Stimulated activated CD4-positive, alpha-beta T cell treated with anti-CD3 and anti-CD28 coated beads, Interleukin-12 subunit alpha, Interleukin-12 subunit beta, amount 100 ng/mL, for 4 hours (primary cell): ENCODE results near the gene CAPRIN1.

Source experiments
- DNase-seq: peaks from one replicate; pipeline ENCODE4 v3.0.0-alpha.2; 2020

Gene CAPRIN1, protein sequence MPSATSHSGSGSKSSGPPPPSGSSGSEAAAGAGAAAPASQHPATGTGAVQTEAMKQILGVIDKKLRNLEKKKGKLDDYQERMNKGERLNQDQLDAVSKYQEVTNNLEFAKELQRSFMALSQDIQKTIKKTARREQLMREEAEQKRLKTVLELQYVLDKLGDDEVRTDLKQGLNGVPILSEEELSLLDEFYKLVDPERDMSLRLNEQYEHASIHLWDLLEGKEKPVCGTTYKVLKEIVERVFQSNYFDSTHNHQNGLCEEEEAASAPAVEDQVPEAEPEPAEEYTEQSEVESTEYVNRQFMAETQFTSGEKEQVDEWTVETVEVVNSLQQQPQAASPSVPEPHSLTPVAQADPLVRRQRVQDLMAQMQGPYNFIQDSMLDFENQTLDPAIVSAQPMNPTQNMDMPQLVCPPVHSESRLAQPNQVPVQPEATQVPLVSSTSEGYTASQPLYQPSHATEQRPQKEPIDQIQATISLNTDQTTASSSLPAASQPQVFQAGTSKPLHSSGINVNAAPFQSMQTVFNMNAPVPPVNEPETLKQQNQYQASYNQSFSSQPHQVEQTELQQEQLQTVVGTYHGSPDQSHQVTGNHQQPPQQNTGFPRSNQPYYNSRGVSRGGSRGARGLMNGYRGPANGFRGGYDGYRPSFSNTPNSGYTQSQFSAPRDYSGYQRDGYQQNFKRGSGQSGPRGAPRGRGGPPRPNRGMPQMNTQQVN

DNA sequence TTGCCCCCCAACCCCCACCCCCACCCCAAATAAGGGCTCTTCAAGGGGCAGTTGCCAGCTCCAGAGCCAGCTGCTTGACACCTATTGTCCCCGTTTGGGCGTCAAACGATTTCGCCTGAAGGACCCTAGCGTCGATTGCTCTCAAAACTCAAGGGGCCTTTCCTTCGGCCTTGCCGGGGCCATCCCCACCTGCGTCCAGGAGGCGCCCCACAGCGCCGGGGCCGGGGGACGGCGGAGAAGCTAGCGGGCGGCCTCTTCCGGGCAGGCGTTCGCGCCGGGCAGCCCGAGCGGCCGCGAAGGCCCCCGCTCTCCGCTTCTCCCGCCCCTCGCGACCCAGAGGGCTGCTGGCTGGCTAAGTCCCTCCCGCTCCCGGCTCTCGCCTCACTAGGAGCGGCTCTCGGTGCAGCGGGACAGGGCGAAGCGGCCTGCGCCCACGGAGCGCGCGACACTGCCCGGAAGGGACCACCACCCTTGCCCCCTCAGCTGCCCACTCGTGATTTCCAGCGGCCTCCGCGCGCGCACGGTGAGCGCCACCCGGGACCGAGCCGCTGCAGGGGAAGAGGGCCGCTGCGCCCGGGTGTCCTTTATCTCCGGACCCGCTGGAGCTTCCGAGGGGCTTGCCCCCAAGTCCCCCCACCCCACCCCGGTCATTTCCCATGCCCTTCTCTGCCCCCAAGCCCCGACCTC is at the start of gene CAPRIN1:
Gene CAPRIN1 (plus strand): TSS at position 383 of the 687 bp plus-strand sequence. CDS start 690 bp downstream, outside the sequence.
- peak; percentile 80 for DNase-seq

DNA sequence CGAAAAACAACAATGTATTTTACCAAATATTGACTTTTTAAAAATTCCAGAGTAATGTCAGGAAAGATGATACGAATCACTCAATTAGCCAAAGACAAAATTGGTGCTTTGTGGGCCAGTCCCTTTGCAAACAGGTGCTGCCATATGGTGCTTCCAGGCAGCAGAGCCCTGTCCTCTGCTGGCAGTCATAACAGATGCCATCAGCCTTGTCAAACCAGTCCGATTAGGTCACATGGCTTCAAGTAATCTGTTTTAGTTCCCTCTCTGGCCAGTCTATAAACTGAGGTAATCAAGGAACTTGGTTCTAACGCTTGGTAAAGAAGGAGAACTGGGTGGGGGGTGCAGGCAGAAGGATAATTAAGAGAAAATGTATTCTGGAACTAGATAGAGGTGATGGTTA is 49.1 kb upstream of the CAPRIN1 start:
- no peak for DNase-seq

DNA sequence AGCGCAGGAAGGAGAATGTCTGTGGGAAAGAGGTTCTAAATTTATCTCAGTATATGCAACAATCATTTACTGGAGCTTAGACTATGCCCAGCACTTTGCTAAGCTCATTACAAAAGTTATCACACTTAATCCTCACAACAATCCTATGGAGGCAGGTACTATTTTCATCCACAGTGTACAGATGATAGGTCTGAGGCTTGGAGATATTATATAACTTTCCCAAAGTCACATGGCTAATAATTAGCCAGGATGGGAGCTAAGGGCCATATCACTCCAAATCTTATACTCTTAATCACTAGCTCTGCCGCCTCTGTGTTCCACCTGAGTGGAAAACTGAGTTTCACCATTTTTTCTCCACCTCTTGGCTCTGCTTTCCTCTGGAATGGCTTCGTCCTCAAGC is 47.3 kb upstream of the CAPRIN1 start:
- no peak for DNase-seq

DNA sequence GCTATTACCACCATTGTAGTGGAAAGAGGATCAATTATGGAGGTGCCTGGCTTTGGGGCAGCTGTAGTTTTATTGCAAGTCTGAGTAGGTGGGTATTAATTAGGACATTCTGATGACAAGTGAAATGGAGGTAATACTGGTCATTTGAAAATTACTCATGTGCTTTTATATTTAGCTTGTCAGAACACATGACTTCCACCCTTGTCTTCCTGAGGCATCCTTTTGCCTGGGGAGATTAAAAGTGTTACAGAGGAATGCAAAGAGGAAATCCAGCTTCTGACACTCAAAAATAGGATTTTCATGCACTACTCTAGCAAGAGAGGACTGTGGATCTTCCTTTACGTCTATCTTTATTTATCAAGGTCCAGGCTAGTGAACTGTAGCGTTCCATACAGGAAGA is 44.7 kb upstream of the CAPRIN1 start:
- no peak for DNase-seq

DNA sequence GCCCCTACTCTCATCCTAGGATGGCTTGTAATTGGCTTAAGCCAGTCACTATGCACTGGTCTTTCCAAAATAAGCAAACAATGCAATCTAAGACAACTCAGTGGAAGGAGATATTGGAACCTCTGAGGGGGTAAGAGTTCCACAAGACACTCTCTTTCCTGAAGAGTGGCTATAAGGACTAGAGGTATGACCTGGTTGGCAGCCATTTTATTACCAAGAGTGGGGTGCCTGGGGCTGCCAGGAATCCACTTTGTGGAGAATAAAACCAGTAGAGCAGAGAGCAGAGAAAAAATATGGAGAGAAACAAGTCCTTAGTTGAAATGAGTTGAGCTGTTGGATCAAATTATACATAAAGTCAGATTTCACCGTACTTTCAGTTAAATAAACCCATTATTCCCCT is 38.8 kb upstream of the CAPRIN1 start:
- DNase-seq, result no peak

DNA sequence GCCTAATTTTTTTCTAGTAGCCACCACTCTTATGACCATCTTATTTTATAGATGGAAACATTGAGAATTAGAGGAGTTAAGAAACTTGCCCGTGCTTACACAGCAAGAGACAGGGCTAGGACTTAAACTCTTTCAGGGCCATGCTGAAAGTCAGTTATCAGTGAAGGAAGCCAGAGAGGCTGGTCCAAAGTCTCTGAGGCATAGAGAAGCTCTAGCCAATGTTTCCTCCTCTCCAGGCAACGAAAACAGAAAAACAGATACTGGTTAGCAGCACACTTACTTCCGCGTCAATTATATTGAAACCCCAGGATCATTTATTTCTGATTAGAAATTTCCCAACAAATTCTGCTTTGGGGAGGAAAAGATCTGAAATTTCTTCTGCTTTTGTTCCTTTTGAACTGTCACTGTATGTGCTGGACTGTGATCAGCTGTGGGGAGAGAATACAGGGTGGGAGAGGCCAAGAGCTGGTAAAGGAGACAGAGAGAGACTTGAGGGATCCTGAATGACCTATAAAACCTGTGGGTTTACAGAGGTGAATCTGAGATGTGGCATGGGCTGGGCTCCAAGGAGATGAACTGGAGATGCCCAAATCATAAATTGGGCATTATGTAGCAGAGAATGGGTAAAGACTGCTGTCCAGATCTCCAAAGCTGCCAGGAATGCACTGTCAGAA is 37.5 kb upstream of the CAPRIN1 start:
- no peak for DNase-seq

DNA sequence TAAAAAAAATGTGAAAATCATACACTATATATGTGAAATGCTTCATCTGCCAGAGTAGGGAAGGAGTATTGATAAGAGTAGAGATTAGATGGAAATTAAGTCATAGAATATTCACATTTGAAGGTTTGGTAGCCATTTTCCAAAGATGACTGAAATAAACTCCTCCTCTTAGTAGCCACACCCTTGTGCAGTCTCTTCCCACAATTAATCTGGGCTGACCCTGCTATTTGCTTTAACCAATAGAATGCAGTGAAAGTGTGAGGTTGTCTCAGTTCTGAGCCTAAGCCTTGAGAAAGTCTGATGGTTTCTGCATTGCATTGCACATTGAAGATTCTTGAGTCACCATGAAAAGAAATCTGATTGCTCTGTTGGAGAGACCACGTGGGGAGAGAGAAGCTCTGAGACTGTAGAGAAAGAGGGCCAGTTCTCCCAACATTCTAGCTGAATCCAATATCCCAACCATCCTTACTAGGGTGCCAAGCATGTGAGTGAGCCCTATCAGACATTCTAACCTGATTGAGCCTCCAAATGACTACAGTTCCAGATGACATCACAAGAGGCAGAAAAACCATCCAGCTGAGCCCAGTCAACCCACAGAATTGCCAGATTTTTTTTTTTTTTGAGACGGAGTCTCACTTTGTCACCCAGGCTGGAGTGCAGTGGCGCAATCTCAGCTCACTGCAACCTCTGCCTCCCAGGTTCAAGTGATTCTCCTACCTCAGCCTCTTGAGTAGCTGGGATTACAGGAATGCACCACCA is 29.4 kb upstream of the CAPRIN1 start:
- DNase-seq, result no peak

DNA sequence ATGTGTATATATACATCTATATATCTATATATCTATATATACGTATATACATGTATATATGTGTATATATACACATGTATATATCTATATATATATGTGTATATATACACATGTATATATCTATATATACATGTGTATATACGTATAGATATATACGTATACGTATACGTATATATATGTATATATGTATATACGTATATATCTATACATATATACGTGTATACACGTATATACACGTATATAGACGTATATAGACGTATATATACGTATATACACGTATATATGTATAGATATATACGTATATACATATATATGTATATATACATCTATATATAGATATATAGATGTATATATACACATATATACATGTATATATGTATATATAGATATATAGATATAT is 25.1 kb upstream of the CAPRIN1 start:
- no peak for DNase-seq

DNA sequence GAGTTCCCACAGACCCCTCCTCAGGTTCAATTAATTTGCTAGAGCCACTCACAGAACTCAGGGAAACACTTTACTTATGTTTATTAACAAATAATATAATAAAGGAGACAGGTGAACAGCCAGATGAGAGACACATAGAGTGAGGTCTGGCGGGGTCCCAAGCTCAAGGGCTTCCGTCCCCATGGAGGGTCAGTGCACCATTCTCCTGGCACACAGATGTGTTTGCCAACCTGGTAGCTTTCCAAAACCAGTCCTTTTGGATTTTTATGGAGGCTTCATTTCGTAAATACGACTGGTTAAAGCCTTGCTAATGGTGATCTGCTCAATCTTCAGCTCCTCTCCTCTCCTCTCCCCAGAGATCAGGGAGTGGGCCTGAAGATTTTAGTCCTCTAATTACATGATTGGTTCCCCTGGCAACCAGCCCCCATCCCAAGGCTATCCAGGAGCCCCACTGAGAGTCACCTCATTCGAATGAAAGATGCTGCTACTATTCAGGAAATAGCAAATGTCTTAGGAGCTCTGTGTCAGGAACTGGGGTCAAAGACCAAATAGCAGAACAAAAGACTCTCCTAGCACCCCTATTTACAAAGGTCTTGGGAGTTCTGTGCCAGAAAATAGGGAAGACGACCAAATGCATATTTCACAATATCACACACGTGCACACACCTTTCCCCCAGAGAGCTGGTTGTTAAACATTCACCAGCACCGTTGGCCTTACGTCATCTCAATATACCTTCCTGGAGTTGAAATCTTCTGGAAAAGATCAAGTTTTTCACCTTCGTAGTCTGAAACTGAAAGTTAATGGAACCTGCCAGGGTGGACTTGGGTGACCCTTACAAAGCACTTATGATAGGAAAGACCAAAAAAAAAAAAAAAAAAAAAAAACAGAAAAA is 23.8 kb upstream of the CAPRIN1 start:
- DNase-seq, result no peak

DNA sequence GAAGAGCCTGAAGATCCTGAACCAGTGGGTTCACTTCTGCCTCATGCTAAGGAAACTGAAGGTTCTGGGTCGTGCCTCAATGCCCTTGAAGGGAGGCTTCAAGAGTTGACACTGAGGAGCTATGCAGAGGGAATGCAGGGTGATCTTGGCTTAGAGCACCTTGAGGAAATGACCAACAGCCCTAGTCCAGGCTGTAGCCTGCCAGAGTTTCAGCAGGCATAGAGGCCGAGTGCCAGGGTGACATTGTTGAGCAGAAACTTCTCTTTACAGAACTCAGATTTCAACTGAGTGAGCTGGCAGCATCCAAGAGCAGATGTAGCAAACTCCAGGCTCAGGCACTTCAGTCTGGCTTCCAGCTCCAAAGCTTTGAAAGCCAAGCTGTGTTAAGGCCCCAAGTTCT is 23.1 kb upstream of the CAPRIN1 start:
- DNase-seq, result no peak

DNA sequence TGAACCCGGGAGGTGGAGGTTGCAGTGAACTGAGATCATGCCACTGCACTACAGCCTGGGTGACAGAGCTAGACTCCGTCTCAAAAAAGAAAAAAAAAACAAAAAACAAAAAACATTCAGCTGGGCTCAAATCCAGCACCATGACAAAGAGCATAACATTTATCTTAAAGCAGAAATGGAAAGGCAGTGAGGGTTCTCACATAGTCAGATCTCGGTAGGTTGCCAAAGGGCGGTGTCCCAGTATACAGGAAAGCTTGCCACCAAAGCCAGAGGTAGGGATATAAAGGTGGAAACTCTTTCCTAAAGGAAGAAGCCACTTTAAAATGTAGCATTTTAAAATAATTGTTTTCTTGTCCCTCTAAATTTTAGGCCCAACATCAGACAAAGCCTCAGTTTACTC is 22.4 kb upstream of the CAPRIN1 start:
- DNase-seq, result no peak

DNA sequence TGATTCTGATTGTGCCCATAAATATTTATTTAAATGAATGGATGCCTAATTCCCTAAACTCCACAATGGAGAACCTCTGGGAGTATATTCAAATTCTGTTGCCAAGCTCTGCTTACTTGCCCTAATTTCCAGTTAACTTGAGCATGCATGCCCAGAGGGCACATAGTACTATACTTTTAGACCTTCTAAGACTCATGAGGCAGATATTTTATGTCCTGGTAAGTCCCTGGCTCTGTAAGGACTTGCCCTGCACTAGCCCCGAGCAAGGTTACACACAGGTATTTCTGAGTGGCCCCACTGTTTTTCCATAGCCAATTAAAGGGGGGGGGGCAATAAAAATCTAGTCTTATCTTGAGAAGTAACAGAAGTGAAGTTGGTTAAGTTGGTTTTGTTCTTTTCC is 21.1 kb upstream of the CAPRIN1 start:
- no peak for DNase-seq

DNA sequence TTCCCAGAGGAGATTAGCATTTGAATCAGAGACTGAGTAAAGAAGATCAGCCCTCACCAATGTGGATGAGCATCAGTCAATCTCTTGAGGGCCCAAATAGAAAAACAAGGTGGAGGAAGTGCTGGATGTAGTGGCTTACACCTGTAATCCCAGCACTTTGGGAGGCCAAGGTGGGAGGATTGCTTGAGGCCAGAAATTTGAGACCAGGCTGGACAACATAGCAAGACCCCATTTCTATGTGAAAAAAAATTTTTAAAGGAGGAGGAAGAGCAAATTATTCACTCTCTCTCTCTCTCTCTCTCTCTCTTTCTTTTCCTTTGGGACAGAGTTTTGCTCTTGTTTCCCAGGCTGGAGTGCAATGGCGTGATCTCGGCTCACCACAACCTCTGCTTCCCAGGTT is 18.1 kb upstream of the CAPRIN1 start:
- DNase-seq, result no peak

DNA sequence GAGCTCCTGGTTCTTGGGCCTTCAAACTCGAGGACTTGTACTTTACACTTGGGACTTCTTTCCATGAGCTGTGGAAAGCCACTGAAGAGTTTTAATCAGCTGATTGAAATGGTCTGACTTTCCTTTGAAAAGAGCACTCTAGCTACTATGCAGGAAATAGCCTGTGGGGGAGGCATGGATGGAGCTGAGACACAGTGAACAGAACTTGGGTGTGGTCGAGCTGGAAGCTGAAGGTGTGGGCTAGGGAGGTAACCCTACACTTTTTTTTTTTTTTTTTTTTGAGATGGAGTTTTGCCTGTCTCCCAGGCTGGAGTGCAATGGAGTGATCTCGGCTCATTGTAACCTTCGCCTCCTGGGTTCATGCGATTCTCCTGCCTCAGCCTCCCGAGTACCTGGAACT is 17.5 kb upstream of the CAPRIN1 start:
- no peak for DNase-seq

DNA sequence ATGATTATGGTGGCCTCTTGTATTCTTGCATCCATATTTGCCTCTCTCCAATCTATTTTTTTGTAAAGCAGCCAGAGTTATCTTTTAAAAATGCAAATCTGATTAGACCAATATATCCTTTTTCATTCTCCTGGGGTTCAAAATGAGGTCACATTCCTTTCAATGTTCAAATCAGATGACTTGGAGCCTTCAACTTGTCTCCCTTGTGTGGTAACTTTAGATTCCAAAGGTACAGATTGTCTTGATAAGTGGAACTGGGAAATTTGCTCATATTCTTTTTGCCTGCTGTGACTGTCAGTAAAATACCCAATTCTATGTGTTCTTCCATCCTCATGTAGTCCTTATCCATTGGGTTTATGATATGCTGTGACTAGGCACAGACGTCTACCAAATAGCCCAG is 15.1 kb upstream of the CAPRIN1 start:
- no peak for DNase-seq

DNA sequence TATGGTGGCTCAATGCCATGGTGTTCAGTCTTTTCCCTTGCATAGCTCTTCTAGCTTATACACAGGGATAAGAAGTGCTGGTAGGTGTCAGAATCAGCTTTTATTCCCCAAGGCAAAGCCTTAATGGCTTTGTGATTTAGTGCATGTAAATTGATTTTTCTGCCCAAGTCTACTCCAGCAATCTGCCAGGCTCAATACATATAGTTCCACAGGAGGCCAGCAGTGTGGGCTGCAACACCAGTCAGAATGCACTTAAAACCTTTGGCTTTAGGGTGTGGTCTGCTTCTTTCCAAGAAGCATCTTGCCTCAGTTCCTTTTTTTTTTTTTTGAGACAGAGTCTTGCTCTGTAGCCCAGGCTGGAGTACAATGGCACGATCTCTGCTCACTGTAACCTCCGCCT is 14.5 kb upstream of the CAPRIN1 start:
- DNase-seq, result no peak

DNA sequence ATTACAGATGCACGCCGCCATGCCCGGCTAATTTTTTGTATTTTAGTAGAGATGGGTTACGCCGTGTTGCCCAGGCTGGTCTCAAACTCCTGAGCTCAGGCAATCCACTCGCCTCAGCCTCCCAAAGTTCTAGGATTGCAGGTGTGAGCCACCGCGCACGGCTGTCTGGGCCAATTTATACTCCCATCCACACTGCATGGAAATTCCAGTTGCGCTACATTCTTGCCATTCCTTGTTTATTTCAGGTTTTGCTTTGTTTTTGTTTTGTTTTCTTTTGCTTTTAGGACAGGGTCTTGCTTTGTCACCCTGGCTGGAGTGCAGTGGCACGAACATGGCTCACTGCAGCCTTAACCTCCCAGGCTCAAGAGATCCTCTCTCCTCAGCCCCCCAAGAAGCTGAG is 11.0 kb upstream of the CAPRIN1 start:
- no peak for DNase-seq

DNA sequence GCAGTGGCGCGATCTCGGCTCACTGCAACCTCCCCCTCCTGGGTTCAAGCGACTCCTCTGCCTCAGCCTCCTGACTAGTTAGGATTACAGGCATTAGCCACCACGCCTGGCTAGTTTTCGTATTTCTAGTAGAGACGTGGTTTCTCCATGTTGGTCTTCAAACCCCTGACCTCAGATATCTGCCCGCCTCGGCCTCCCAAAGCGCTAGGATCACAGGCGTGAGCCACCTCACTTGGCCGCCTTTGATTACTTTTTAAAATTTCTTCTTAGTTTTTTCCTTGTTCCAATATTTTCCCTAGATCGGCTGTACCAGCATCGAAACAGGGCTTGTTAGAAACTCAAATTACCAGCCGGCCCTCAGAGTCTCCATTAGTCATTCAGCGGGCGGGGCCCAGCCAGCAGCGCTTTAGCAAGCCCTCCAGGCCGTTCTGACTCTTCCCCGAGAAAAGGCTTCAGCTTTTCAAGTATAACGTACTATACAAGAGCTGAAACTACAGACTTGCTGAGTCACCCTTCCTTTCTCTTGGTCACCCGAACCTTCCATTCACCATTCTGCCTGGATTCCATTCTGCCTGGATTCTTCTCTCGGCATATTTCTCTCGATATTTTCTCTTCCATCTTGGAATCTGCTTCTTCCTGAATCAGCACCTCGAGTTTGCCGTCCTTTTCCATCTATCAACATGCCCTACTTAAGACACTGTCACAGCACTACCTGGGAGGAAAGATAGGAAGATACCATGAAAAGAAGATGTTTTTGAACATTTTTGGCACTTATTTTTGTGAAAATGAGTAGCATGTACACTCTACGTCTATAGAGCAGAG is 6.7 kb upstream of the CAPRIN1 start:
- DNase-seq, result no peak

DNA sequence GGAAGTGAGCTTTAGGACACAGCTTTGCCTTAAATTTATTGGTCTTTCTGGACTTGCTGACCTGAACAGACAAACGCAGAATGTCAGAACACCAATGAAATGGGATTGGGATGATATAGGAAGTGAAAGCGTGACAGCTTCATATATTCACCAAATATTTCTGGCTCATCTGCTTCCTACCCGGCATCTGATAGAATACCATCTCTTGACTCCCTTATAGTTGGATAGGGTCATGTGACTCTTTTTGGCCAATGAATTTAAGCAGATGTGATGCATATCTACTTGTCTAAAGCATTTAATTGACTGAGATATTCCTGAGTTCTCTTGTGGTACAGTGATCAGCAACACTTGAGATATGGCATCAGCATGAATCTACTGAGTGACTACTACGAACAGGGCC is 2.5 kb upstream of the CAPRIN1 start:
- no peak for DNase-seq

DNA sequence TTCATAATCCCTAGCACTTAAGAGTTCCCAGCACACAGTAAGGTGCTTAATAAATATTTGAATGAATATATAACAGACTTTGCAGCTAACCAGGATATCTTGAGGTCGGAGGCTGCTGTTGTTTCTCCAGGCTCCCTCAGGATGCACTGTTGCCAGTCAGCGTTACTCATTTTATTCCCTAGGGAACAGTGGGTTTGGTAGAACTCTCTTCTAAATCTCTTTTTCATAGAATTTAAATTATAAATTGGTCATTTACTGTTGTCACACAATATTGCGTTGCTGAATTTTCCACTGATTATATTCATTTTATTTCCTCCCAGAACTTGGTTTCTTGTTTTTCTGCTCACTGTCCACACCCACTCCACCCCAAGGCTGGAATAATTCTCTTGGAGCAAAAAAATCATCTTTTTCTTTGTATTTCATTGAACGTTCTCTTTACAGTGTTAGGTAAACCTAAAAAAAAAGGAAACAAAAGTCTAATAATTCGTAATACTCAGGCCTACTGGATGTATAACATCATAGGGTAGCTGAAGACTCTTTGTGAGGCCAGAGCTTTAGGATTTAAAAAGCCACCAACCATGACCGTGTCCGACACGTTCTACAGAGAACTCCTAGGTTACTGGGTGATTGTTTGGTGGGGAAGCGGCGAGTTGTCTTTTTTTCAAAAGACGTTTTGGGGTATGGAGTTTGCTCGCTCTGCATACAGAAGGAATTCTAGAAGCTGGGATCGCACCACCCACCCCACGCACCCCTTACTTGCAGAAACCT is 766 bp upstream of the CAPRIN1 start:
- DNase-seq, result no peak
